Activated CD8-positive, alpha-beta memory T cell treated with anti-CD3 and anti-CD28 coated beads for 24 hours (primary cell): Measurements from ENCODE around the gene LCE1D.

Source experiments
- DNase-seq: peaks from one replicate; pipeline ENCODE4 v3.0.0-alpha.2; 2020

The LCE1D gene

GRCh38 chr1:152817309-152817708 is 20.8 kb downstream of the LCE1D start:
- no peak for DNase-seq

- no peak for DNase-seq
Observed at GRCh38 chr1:152823294-152823693, 26.8 kb downstream of the LCE1D start.

- no peak for DNase-seq
Observed at GRCh38 chr1:152824964-152825363, 28.4 kb downstream of the LCE1D start.

- DNase-seq: no peak
Observed at GRCh38 chr1:152827173-152827572, 30.7 kb downstream of the LCE1D start, which contains the start of gene LCE1A. Gene LCE1A, plus strand, starts transcription at chr1:152827473. Its CDS starts 0 bp downstream, at chr1:152827473.

- DNase-seq: no peak
Observed at GRCh38 chr1:152836870-152837269, 40.3 kb downstream of the LCE1D start.

- DNase-seq: no peak
Observed at GRCh38 chr1:152842556-152842955, 46.0 kb downstream of the LCE1D start, which contains the start of gene LCE6A. Gene LCE6A, plus strand, starts transcription at chr1:152842856. Its CDS starts 665 bp downstream, at chr1:152843521.
